HepG2 (cell line): ENCODE data around the gene CD4. TPM values are rescaled to one million over a fixed set of nuclear protein-coding genes. Genes with fewer than 3 reads are reported as not detected.

Source experiments
- ARNT2 ChIP-seq: sonication (generic); formaldehyde crosslinking; IDR thresholded peaks from 2 replicates; pipeline ENCODE4 v1.8.0; 2022; ENCODE audit warnings: mild to moderate bottlenecking, low read depth, missing genetic modification reagents, moderate library complexity
- CHCHD3 ChIP-seq: sonication (generic); formaldehyde crosslinking; IDR thresholded peaks from 2 replicates; pipeline ENCODE4 v1.8.0; 2022; ENCODE audit warnings: mild to moderate bottlenecking, missing genetic modification reagents, moderate library complexity
- DNMT1 ChIP-seq: sonication (generic); formaldehyde crosslinking; IDR thresholded peaks from 2 replicates; pipeline ENCODE4 v1.5.1; 2020; ENCODE audit warnings: mild to moderate bottlenecking, missing genetic modification reagents
- FOSL1 ChIP-seq: sonication (generic); formaldehyde crosslinking; IDR thresholded peaks from 2 replicates; pipeline ENCODE4 v1.9.0; 2021; ENCODE audit warnings: missing genetic modification reagents, borderline replicate concordance
- HHEX ChIP-seq: IDR thresholded peaks from 2 replicates; pipeline ENCODE4 v1.6.1; 2016; ENCODE audit warnings: control low read depth
- NBN ChIP-seq: fragments of 450-650 bp; conservative IDR thresholded peaks from 2 replicates; pipeline ENCODE4 v1.6.1; 2017
- NFE2L1 ChIP-seq: sonication (generic); formaldehyde crosslinking; IDR thresholded peaks from 2 replicates; pipeline ENCODE4 v1.4.0; 2020; ENCODE audit warnings: missing genetic modification reagents, mild to moderate bottlenecking, borderline replicate concordance
- NR1H2 ChIP-seq: sonication (generic); formaldehyde crosslinking; IDR thresholded peaks from 2 replicates; pipeline ENCODE4 v1.8.1; 2022; ENCODE audit warnings: low read depth, missing genetic modification reagents, borderline replicate concordance
- RAD51 ChIP-seq: fragments of 450-650 bp; IDR thresholded peaks from 2 replicates; pipeline ENCODE4 v1.6.1; 2016; ENCODE audit warnings: borderline replicate concordance
- RXRA ChIP-seq: sonication (generic); formaldehyde crosslinking; IDR thresholded peaks from 2 replicates; pipeline ENCODE4 v1.5.1; 2020; ENCODE audit warnings: missing genetic modification reagents
- SNAPC2 ChIP-seq: sonication (generic); formaldehyde crosslinking; IDR thresholded peaks from 2 replicates; pipeline ENCODE4 v1.8.1; 2022; ENCODE audit warnings: mild to moderate bottlenecking, missing genetic modification reagents
- SP140L ChIP-seq: sonication (generic); formaldehyde crosslinking; IDR thresholded peaks from 2 replicates; pipeline ENCODE4 v1.4.0; 2020; ENCODE audit warnings: missing genetic modification reagents, borderline replicate concordance
- SRSF9 ChIP-seq: fragments of 200-400 bp; formaldehyde crosslinking; IDR thresholded peaks from 2 replicates; pipeline ENCODE4 v1.6.1; 2018; ENCODE audit warnings: borderline replicate concordance, mild to moderate bottlenecking, low read depth, low read length; ENCODE audit not compliant: insufficient read depth, poor library complexity, severe bottlenecking
- TCF7L2 ChIP-seq: IDR thresholded peaks from 2 replicates; pipeline ENCODE4 v1.6.1; 2011; ENCODE audit warnings: mild to moderate bottlenecking, low read depth, low read length, moderate library complexity
- TRIM24 ChIP-seq: sonication (generic); formaldehyde crosslinking; IDR thresholded peaks from 2 replicates; pipeline ENCODE4 v1.8.0; 2022; ENCODE audit warnings: mild to moderate bottlenecking, missing genetic modification reagents
- TSC22D2 ChIP-seq: sonication (generic); formaldehyde crosslinking; IDR thresholded peaks from 2 replicates; pipeline ENCODE4 v1.5.1; 2020; ENCODE audit warnings: missing genetic modification reagents, mild to moderate bottlenecking, borderline replicate concordance
- ZFP90 ChIP-seq: sonication (generic); formaldehyde crosslinking; IDR thresholded peaks from 2 replicates; pipeline ENCODE4 v1.8.0; 2022; ENCODE audit warnings: missing genetic modification reagents, mild to moderate bottlenecking, inconsistent platforms, borderline replicate concordance
- ZFY ChIP-seq: sonication (generic); formaldehyde crosslinking; IDR thresholded peaks from 2 replicates; pipeline ENCODE4 v1.4.0; 2020; ENCODE audit warnings: missing genetic modification reagents
- ZIK1 ChIP-seq: sonication (generic); formaldehyde crosslinking; IDR thresholded peaks from 2 replicates; pipeline ENCODE4 v1.5.0; 2020; ENCODE audit warnings: mild to moderate bottlenecking, low read depth, missing genetic modification reagents, borderline replicate concordance
- ZNF275 ChIP-seq: sonication (generic); formaldehyde crosslinking; IDR thresholded peaks from 2 replicates; pipeline ENCODE4 v1.8.0; 2022; ENCODE audit warnings: missing genetic modification reagents, mild to moderate bottlenecking, inconsistent platforms, borderline replicate concordance
- ZNF484 ChIP-seq: sonication (generic); formaldehyde crosslinking; IDR thresholded peaks from 2 replicates; pipeline ENCODE4 v1.5.1; 2020; ENCODE audit warnings: mild to moderate bottlenecking, low read depth, missing genetic modification reagents, borderline replicate concordance
- ZNF558 ChIP-seq: sonication (generic); formaldehyde crosslinking; IDR thresholded peaks from 2 replicates; pipeline ENCODE4 v1.9.0; 2022; ENCODE audit warnings: mild to moderate bottlenecking, missing genetic modification reagents, borderline replicate concordance
- ZNF713 ChIP-seq: sonication (generic); formaldehyde crosslinking; IDR thresholded peaks from 2 replicates; pipeline ENCODE4 v1.4.0; 2020; ENCODE audit warnings: mild to moderate bottlenecking, missing genetic modification reagents
- ZNF766 ChIP-seq: sonication (generic); formaldehyde crosslinking; IDR thresholded peaks from 2 replicates; pipeline ENCODE4 v1.5.0; 2020; ENCODE audit warnings: missing genetic modification reagents, borderline replicate concordance
- ZNF841 ChIP-seq: sonication (generic); formaldehyde crosslinking; IDR thresholded peaks from 2 replicates; pipeline ENCODE4 v1.8.1; 2023; ENCODE audit warnings: missing genetic modification reagents, borderline replicate concordance
- ZNF891 ChIP-seq: sonication (generic); formaldehyde crosslinking; IDR thresholded peaks from 2 replicates; pipeline ENCODE4 v1.5.0; 2020; ENCODE audit warnings: mild to moderate bottlenecking, missing genetic modification reagents
- polyA plus RNA-seq, 8 experiments: library from polyadenylated mRNA; depleted of rRNA in 3 of 8; stranded (reverse) in 7 of 8; unstranded in 1 of 8; fragments of >200 nt; fragmentation: Illumina TruSeq in 4 of 8; extraction: Trizol in 4 of 8; gene quantifications; 2 replicates each; pipeline versions ENCODE4 v1.2.1 to v1.2.3, GENCODE V29; 2011 to 2016; ENCODE audit warnings: low read depth in 4 of 8, missing spikeins in 1 of 8, mixed read lengths in 1 of 8; ENCODE audit not compliant: insufficient read depth in 1 of 8
- total RNA-seq, 5 experiments: library from RNA; depleted of rRNA; stranded (reverse); fragments of >200 nt; fragmentation: Illumina TruSeq; extraction: Trizol; gene quantifications; 2 replicates each; pipeline ENCODE4 v1.2.3, GENCODE V29; 2016; ENCODE audit warnings: low read depth in 1 of 5
- TF ChIP-seq, protein P1 (sequence below): sonication (generic); formaldehyde crosslinking; IDR thresholded peaks from 2 replicates; pipeline ENCODE4 v1.9.0; 2021; ENCODE audit warnings: missing genetic modification reagents, borderline replicate concordance
- TF ChIP-seq, protein P2 (sequence below): sonication (generic); formaldehyde crosslinking; IDR thresholded peaks from 2 replicates; pipeline ENCODE4 v1.4.0; 2020; ENCODE audit warnings: missing genetic modification reagents, borderline replicate concordance

The CD4 gene
- total and polyA plus RNA-seq, 2 of the 13 experiments (the other 11 are each of a cell fraction or from before 2014, with no cell fraction given), result 0.07 to 0.95 TPM

- TF ChIP-seq, protein P1, sequence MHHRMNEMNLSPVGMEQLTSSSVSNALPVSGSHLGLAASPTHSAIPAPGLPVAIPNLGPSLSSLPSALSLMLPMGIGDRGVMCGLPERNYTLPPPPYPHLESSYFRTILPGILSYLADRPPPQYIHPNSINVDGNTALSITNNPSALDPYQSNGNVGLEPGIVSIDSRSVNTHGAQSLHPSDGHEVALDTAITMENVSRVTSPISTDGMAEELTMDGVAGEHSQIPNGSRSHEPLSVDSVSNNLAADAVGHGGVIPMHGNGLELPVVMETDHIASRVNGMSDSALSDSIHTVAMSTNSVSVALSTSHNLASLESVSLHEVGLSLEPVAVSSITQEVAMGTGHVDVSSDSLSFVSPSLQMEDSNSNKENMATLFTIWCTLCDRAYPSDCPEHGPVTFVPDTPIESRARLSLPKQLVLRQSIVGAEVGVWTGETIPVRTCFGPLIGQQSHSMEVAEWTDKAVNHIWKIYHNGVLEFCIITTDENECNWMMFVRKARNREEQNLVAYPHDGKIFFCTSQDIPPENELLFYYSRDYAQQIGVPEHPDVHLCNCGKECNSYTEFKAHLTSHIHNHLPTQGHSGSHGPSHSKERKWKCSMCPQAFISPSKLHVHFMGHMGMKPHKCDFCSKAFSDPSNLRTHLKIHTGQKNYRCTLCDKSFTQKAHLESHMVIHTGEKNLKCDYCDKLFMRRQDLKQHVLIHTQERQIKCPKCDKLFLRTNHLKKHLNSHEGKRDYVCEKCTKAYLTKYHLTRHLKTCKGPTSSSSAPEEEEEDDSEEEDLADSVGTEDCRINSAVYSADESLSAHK (CRISPR knock-in tag), result no peak
- TF ChIP-seq SP140L (no peak), NR1H2 (CRISPR knock-in tag) (no peak), NFE2L1 (no peak), TRIM24 (CRISPR knock-in tag) (no peak), CHCHD3 (CRISPR knock-in tag) (no peak), ZNF891 (CRISPR knock-in tag) (no peak), HHEX (CRISPR knock-in tag) (no peak), ZNF841 (CRISPR knock-in tag) (no peak), ZNF713 (no peak), FOSL1 (CRISPR knock-in tag) (no peak), NBN (no peak), ZNF558 (CRISPR knock-in tag) (no peak), RAD51 (no peak), ARNT2 (CRISPR knock-in tag) (no peak; the same call in 1 of the 2 replicates), TCF7L2 (no peak), ZNF766 (CRISPR knock-in tag) (no peak), SNAPC2 (no peak), ZNF484 (CRISPR knock-in tag) (no peak), RXRA (CRISPR knock-in tag) (no peak), TSC22D2 (0 out of 2 replicates have a peak, but pooled peaks have one; percentile 18), ZFP90 (CRISPR knock-in tag) (no peak), SRSF9 (no peak), ZIK1 (CRISPR knock-in tag) (no peak), ZNF275 (0 out of 2 replicates have a peak, but pooled peaks have one; percentile 38), DNMT1 (CRISPR knock-in tag) (no peak), ZFY (CRISPR knock-in tag) (no peak)
- TF ChIP-seq, protein P2, sequence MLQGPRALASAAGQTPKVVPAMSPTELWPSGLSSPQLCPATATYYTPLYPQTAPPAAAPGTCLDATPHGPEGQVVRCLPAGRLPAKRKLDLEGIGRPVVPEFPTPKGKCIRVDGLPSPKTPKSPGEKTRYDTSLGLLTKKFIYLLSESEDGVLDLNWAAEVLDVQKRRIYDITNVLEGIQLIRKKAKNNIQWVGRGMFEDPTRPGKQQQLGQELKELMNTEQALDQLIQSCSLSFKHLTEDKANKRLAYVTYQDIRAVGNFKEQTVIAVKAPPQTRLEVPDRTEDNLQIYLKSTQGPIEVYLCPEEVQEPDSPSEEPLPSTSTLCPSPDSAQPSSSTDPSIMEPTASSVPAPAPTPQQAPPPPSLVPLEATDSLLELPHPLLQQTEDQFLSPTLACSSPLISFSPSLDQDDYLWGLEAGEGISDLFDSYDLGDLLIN, result no peak
These were observed 77.6 kb downstream of the CD4 start (continued) for GRCh38 chr12:6866920-6867412.
